Uterus (tissue), 4 donors: ENCODE data around the gene RASSF10. TPM values are rescaled to one million over a fixed set of nuclear protein-coding genes. Genes with fewer than 3 reads are reported as not detected.

ENCODE experiments used
- DNase-seq, 2 donors: peaks; one replicate each; pipeline ENCODE4 v3.0.0-alpha.2; 2019 to 2020
- H3K27ac ChIP-seq, 2 donors: fragments of 200-600 bp; sonication (generic); 1 replicate in 1 of 2; 2 replicates in 1 of 2; pipeline ENCODE4 v1.5.1; 2016 to 2018
- H3K27me3 ChIP-seq, 2 donors: fragments of 200-600 bp; sonication (generic); one replicate each; pipeline ENCODE4 v1.5.1; 2018 to 2019; ENCODE audit warnings: control low read depth in 1 of 2
- H3K36me3 ChIP-seq, 2 donors: fragments of 200-600 bp; sonication (generic); one replicate each; pipeline ENCODE4 v1.5.1; 2019; ENCODE audit warnings: control low read depth in 1 of 2
- H3K4me1 ChIP-seq, 2 donors: fragments of 200-600 bp; sonication (generic); one replicate each; pipeline ENCODE4 v1.5.1; 2018 to 2019; ENCODE audit warnings: control low read depth in 1 of 2
- H3K4me3 ChIP-seq, 2 donors: fragments of 200-600 bp; sonication (generic); 1 replicate in 1 of 2; 2 replicates in 1 of 2; pipeline ENCODE4 v1.5.1; 2018 to 2019; ENCODE audit warnings: mild to moderate bottlenecking in 1 of 2
- H3K9me3 ChIP-seq, 2 donors: fragments of 200-600 bp; sonication (generic); one replicate each; pipeline ENCODE4 v1.5.1; 2019; ENCODE audit warnings: control low read depth in 1 of 2
- POLR2A ChIP-seq, 2 donors: fragments of 450-650 bp; IDR thresholded peaks; one replicate each; pipeline ENCODE4 v1.6.1; 2016; ENCODE audit warnings: antibody characterized with exemption in 2 of 2, mild to moderate bottlenecking in 1 of 2, moderate library complexity in 1 of 2
- intact Hi-C: fragments of 100-400 bp; cut with DNase I; formaldehyde crosslinking; loops from one replicate; pipeline ENCODE4 v1.15.1; 2023; ENCODE audit warnings: low total_unique reads
- total RNA-seq, 4 donors: library from RNA; depleted of rRNA in 3 of 4; stranded (reverse); fragments of >200 nt in 3 of 4; gene quantifications; one replicate each; pipeline versions ENCODE4 v1.1.0 to v1.2.4, GENCODE V29; 2014 to 2023
- TF ChIP-seq, protein P1 (sequence below), 4 experiments: fragments of 200-600 bp in 2 of 4; fragments of 450-650 bp in 2 of 4; sonication (generic) in 2 of 4; IDR thresholded peaks; one replicate each; pipeline ENCODE4 v1.5.1; 2016 to 2019; ENCODE audit warnings: antibody characterized with exemption in 4 of 4, mild to moderate bottlenecking in 2 of 4, moderate library complexity in 1 of 4
- donor health status: DM: yes; HTN: yes; CAD: no.

Gene RASSF10
- total RNA-seq, 4 donors from 2014 or later = 0.27 to 5.8 TPM; not detected in 2

DNA sequence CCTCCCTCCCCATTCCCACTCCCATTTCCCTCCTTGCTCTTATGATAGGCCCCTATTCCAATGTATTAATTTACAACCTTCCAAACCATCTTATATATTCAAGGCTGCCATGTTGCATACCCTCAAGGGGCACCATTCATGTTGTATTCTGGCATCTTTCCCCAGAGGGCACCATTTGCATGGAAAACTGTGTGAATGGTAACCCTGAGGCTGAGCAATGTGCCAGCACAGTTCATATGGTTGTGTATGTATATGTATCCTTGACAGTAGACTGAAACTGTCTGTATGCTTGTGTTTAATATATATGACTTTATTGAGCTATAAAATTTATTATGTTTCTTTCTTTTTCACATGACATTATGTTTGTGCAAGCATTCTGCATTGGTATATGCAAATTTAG, 7.3 kb downstream of the RASSF10 start:
- Histone ChIP-seq H3K27ac (no peak overlapping the region), H3K4me3 (no peak overlapping the region), H3K36me3 (no peaks in the 10 kb centered on the region), H3K9me3 (no peaks in the 10 kb centered on the region), H3K27me3 (peaks cover 0 to 13% of the 10 kb centered on the region in 2 donors), H3K4me1 (no peaks in the 10 kb centered on the region)
- DNase-seq = no peak
- intact Hi-C loops = no loop called here
- TF ChIP-seq, protein P1, sequence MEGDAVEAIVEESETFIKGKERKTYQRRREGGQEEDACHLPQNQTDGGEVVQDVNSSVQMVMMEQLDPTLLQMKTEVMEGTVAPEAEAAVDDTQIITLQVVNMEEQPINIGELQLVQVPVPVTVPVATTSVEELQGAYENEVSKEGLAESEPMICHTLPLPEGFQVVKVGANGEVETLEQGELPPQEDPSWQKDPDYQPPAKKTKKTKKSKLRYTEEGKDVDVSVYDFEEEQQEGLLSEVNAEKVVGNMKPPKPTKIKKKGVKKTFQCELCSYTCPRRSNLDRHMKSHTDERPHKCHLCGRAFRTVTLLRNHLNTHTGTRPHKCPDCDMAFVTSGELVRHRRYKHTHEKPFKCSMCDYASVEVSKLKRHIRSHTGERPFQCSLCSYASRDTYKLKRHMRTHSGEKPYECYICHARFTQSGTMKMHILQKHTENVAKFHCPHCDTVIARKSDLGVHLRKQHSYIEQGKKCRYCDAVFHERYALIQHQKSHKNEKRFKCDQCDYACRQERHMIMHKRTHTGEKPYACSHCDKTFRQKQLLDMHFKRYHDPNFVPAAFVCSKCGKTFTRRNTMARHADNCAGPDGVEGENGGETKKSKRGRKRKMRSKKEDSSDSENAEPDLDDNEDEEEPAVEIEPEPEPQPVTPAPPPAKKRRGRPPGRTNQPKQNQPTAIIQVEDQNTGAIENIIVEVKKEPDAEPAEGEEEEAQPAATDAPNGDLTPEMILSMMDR (IDR thresholded peaks at IDR 0.05) = no peak
- no peak for TF ChIP-seq POLR2A (IDR thresholded peaks at IDR 0.05)

DNA sequence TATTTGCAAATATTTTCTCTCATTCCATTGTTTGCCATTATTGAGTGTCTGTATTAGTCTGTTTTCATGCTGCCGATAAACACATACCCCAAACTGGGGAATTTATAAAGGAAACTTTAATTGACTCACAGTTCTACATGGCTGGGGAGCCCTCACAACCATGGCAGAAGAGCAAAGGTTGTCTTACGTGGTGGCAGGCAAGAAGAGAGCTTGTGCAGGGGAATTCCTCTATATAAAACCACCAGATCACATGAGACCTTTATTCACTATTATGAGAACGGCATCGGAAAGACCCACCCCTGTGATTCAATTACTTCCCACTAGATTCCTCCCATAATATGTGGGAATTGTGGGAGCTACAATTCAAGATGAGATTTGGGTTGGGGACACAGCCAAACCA, 10.2 kb downstream of the RASSF10 start:
- DNase-seq = no peak
- no peaks in the 10 kb centered on the region for H3K27me3 ChIP-seq
- no peaks in the 10 kb centered on the region for H3K36me3 ChIP-seq
- H3K4me1 ChIP-seq = no peaks in the 10 kb centered on the region
- no peaks in the 10 kb centered on the region for H3K9me3 ChIP-seq
- H3K27ac ChIP-seq = no peak overlapping the region
- no peak overlapping the region for H3K4me3 ChIP-seq
- intact Hi-C loops = no loop called here
- no peak for TF ChIP-seq POLR2A (IDR thresholded peaks at IDR 0.05)
- TF ChIP-seq, protein P1 (IDR thresholded peaks at IDR 0.05) = no peak

DNA sequence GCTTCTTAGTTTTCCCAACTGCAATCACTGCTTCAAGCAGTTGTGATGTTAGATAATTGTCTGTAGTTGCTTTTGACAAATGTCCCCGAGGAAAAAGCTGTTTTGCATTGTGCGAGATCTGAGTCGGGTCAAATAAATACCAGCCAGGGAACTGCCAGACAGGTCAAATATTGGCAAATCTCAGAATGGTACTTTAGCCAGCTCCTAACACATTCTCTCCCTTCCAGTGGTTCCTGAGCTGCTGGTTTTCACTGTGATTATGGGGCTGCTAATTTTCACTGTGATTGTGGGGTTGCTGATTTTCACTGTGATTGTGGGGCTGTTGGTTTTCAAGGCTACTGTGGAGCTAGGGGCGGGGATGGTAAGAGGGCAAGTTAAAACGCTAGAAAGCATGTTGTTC, 14.3 kb downstream of the RASSF10 start:
- H3K4me3 ChIP-seq = no peak overlapping the region
- DNase-seq = no peak
- H3K36me3 ChIP-seq = no peaks in the 10 kb centered on the region
- H3K27me3 ChIP-seq = peaks cover 0 to 7% of the 10 kb centered on the region in 2 donors
- H3K27ac ChIP-seq = no peak overlapping the region
- intact Hi-C loops = no loop called here
- no peak for TF ChIP-seq POLR2A (IDR thresholded peaks at IDR 0.05)
- TF ChIP-seq, protein P1 (IDR thresholded peaks at IDR 0.05) = no peak
- no peaks in the 10 kb centered on the region for H3K9me3 ChIP-seq
- no peaks in the 10 kb centered on the region for H3K4me1 ChIP-seq

DNA sequence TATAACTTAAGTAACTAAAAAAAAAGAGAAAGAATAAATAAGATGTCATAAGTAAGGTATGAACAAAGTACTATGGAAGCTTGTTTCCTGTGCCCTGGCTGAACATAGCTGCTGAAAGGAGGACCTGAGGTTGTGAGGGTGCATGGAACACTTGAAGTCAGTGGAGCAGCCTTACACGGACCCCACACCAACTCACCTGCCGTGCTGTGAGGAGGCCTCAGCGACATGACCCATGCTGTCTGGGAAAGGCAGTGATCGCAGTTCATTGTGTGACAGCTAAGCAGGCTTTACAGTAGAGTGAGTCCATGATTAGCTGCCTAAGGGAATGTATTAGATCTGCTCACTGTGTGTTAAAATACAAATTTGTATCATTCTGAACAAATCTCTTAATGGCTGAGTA, 17.6 kb downstream of the RASSF10 start:
- Histone ChIP-seq H3K27ac (no peak overlapping the region), H3K36me3 (no peaks in the 10 kb centered on the region), H3K4me1 (no peaks in the 10 kb centered on the region), H3K27me3 (peaks cover 0 to 7% of the 10 kb centered on the region in 2 donors), H3K9me3 (no peaks in the 10 kb centered on the region), H3K4me3 (no peak overlapping the region)
- intact Hi-C loops = no loop called here
- TF ChIP-seq, protein P1 (IDR thresholded peaks at IDR 0.05) = no peak
- no peak for TF ChIP-seq POLR2A (IDR thresholded peaks at IDR 0.05)
- DNase-seq = no peak

DNA sequence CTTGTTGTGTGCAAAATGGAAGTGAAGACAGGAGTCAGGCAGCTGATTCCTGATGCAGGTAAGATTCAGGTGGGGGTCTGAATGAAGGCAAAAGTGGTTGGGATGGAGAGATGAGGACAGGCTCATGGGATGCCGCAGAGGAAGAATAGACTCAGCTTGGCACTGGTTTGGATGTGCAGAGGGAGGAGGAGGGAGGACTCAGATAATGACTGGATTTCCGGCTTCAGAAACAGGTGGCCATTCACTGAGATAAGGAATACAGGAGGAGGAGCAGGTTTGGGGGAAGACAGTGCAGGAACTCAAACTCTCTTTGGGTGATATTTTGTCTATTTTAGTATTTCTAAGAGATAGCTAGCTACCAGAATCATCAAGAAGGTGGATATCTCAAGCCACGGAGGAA, 19.2 kb downstream of the RASSF10 start:
- H3K4me1 ChIP-seq = no peaks in the 10 kb centered on the region
- intact Hi-C loops = no loop called here
- H3K27ac ChIP-seq = no peak overlapping the region
- no peaks in the 10 kb centered on the region for H3K36me3 ChIP-seq
- H3K27me3 ChIP-seq = peaks cover 0 to 7% of the 10 kb centered on the region in 2 donors
- no peak overlapping the region for H3K4me3 ChIP-seq
- no peaks in the 10 kb centered on the region for H3K9me3 ChIP-seq
- no peak for DNase-seq
- TF ChIP-seq, protein P1 (IDR thresholded peaks at IDR 0.05) = no peak
- no peak for TF ChIP-seq POLR2A (IDR thresholded peaks at IDR 0.05)
